HG03575 (cell line): ENCODE results near the gene CHP2.
"Not testable (repeated sequence)": the region's sequence is repeated elsewhere in the genome, so short reads cannot be mapped to it uniquely, and the experiment has no call there.

Experiments used
- ATAC-seq: cut with Tn5 transposase; IDR thresholded peaks from one replicate; pipeline ENCODE4 v1.9.1; 2021; ENCODE audit not compliant: unreplicated experiment, insufficient number of reproducible peaks, low FRiP score; ENCODE audit errors: extremely low read depth

The CHP2 gene

DNA sequence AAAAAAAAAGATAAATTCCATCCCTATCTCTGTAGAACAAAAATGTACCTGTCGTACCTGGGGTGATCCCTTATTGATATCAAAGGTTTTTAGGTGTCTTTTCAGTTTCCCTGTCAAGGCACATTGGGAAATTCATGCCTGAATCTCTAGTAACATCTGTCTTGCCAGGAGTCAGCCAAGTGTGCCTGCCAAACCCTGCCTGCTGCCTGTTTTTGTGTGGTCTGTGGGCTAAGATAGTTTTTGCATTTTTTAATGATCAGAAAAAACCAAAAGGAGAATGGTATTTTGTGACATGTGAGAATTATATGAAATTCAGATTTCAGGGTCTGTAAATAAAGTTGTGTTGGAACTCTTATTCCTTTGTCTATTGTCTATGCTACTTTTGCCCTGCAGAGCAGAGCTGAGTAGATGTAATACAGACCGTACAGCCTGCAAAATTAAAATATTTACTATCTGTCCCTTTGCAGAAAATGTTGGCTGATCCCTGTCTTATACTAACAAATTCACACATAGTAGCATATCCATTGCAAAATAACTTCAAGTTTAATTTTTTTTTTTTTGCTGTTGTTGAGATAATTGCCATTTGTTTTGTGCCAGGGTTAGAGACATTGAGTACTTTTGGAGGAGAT lies 13.0 kb upstream of the CHP2 start:
- no peak for ATAC-seq

DNA sequence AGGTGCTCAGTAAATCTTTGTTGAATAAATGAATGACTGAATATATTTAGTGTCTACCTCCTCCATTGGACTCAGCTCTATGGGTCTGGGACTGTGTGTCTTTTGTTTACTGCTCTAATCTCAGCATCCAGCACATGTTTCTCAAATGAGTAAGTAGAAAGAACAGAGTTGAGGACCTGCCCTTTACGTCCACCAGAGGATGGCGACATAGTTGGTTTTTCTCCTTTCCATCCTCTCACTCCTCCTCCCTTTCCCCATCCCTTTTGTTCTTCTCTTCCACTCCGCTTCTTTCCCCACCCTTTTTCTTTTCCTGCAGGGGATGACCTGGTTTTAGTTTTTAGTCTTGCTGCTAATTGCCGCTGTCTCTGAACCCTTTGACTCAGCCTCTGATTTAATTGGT lies 12.1 kb upstream of the CHP2 start:
- no peak for ATAC-seq

DNA sequence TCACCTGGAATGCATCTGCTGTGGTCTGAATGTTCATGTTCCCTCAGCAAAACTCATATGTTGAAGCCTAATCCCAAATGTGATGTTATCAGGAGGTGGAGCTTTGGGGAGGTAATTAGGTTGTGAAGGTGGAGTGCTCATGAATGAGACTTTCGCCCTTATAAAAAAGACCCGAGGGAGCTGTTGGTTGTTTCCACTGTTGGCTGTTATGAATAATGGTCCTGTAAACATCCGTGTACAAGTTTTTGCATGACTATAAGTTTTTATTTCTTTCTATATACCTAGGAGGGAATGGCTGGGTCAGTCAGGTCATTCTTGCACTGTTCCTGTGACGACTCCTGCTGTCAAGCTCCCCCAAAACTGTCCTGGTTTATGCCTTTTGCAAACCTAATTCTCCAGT lies 9.6 kb upstream of the CHP2 start:
- ATAC-seq = no peak

DNA sequence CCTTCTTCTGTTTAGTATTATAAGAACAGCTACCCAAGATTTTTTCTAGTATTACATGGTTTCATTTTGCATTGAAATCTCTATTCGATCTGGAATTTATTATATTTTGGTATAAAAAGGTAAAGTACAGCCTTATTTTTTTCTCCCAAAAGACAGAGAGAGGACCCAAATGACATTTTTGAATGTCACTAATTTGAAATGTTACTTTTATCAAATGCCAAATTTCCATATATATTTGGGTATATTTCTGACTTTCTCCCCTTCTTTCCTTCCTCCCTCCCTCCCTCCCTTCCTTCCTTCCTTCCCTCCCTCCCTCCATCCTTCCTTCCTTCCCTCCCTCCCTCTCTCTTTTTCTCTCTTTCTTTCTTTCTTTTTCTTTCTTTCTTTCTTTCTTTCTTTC lies 6.2 kb upstream of the CHP2 start:
- no peak for ATAC-seq

DNA sequence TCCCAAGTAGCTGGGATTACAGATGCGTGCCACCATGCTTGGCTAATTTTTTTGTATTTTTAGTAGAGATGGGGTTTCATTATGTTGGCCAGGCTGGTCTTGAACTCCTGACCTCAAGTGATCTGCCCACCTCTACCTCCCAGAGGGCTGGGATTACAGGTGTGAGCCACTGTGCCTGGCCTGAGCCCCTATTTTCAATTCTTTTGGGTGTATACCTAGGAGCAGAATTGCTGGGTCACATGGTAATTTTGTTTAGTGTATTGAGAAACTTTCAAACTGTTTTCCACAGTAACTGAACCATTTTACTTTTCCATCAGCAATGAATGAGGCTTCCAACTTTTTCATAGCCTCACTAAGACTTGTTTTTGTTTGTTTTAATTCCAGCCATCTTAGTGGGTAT lies 3.8 kb upstream of the CHP2 start:
- ATAC-seq = not testable (repeated sequence)

DNA sequence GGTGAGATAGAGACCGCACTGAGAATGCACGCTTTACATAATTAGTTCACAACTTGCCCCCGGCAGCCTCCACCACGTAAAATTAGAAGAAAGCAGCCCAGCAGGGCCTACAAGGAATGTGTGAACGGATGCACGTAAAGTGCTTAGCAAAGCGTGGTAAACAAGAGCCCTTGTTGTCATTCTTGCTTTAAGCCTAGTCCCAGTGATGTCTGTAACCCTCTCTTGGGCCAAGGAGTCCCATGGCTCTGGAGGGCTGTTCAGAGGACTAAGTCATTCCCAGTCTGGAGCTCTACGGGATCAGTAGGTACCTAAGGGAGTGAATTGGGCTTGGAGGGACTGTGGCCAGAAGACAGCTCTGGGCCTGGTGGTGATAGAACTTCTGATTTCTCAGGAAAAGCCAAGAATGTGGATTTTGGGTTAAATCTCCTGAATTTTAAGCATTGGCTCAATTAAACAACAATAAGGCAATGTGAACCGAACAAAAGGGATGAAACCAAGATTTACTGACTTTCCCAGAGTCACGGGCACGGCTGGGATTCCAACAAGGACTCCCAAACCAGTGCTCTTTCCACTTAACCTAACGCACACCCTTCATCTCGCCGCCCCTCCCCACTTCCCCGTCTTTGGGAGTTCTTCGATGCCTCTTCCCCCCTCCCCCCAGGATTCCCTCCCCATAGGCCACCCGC lies 775 bp upstream of the CHP2 start:
- ATAC-seq = no peak

DNA sequence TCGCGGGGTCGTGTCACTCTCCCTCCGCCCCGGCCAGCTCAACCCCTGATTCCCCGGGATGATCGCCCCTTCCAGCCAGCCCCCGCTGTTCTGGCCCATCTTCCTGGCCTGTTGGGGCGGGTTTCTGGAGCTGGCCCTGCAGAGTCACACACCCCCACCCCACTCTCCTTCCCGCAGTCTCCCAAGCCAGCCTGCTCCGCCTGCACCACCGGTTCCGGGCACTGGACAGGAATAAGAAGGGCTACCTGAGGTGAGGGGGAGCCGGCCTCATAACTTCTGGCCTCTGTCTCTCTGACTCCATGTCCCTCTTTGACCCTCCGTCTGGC lies 621 bp downstream of the CHP2 start:
- ATAC-seq = no peak

DNA sequence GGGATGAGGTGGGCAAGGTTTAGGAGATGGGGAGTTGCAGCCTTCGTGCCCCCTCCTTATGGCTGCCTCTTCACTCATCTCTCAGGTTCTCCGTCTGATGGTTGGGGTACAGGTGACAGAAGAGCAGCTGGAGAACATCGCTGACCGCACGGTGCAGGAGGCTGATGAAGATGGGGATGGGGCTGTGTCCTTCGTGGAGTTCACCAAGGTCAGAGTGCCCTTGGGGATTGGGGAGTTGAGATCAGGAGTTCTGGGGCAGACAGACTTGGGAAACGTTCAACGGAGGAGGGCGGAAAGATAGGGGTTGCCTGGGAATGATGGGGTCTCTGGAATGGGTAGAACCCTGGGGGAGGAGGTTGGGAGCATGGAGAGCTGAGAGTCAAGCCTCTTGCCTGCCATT lies 2.3 kb downstream of the CHP2 start:
- no peak for ATAC-seq

DNA sequence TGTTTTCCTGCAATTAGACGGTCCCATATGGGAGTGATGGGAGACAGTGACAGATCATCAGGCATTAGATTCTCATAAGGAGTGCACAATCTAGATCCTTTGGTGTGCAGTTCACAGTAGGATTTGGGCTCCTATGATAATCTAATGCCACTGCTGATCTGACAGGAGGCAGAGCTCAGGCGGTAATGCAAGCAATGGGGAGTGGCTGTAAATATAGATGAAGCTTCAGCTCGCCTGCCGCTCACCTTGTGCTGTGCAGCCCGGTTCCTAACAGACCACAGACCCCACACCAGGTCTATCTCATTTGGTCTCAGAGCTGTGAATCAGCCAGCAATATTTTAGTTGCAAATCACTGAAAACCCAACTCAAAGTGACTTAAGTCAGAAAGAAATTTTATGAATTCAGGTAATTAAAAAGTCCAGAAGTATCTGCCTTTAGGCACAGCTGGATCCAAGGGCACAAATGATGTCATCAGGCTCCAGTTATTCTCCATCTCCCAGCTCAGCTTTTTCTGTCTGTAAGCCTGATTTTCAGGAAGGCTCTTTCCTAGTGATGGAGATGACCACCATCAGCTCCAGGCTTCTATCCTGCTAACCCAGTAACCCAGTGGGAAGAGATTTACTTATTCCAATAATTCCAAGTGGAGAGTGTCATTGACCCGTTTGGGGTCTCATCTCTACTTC lies 3.3 kb downstream of the CHP2 start:
- ATAC-seq = no peak

DNA sequence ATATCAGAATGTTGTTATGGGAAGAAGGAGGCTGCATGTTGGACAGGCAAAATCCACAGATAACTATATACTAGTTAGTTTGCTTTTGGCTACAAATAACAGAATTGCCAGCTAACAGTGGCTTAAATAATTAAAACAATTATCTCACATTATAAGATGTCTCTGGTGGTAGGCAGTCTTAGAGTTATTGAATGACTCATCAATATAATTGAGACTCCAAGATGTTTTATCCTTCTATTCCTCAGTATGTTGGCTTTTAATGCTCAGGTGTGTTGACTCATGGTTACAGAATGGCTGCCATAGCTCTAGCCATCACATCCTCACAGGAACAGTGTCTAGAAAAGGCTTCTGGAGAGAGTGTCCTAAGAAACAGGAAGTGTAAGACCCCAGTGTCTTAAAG lies 11.1 kb downstream of the CHP2 start:
- ATAC-seq = no peak

DNA sequence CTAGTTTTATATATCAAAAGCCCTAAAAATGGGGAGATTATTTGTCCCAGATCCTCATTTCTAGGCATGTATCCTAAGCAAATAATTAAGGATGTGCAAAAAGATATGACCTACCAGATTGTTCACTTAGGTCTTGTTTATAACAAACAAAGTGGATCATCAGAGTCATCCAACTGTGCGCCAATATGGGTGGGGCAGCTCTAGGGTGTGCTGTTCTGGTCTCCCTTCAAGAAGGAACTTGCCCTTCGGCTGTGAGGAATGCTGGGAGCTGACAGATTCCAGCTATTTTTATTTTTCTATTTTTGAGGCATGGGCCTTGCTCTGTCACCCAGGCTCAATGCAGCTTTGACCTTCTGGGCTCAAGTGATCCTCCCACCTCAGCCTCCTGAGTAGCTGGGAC lies 13.8 kb downstream of the CHP2 start:
- ATAC-seq = no peak

DNA sequence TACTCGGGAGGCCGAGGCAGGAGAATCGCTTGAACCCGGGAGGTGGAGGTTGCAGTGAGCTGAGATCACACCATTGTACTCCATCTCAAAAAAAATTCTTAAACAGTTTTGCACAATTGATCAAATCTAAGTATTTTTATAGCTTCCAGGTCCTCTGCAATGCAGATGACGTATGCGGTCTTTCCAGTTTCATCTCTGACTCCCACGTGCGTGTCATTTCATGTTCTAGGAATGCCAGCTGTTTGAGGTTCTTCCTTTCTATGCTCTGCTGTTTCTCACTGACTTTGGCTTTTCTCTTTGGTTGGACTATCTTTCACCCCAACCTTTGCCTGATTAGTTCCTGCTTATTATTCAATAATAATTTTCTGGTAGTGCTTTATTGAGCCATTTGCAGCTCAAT lies 16.2 kb downstream of the CHP2 start:
- ATAC-seq = no peak

DNA sequence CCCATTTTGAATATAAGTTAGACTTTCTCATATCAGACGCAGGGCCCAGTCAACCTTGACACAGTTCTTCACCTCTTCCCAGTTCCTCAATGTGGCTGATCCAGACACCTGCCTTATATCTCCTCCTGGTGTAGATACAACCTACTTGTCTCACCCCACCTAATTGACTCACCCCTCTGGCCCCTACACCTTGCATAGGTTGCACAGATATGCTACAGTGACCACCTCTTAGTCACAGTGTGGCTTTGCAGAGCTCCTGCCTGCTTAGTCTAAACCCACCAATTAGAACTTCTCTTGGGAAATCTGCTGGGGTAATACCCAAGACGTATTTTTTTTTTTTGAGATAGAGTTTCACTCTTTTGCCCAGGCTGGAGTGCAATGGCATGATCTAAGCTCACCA lies 16.8 kb downstream of the CHP2 start:
- no peak for ATAC-seq

DNA sequence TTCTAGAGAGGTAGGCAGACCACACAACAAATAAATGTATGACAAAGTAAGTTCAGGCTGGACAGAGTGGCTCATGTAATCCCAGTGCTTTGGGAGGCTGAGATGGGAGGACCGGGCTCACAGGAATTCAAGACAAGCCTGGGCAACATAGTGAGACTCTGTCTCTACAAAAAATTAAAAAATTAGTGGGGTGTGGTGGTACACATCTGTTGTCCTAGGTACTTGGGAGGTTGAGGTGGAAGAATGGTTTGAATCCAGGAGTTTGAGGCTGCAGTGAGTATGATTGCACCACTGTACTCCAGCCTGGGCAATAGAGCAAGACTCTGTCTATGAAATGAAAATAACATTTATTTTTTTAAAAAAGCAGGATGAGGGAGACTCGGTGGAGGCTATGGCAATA lies 18.5 kb downstream of the CHP2 start:
- no peak for ATAC-seq

DNA sequence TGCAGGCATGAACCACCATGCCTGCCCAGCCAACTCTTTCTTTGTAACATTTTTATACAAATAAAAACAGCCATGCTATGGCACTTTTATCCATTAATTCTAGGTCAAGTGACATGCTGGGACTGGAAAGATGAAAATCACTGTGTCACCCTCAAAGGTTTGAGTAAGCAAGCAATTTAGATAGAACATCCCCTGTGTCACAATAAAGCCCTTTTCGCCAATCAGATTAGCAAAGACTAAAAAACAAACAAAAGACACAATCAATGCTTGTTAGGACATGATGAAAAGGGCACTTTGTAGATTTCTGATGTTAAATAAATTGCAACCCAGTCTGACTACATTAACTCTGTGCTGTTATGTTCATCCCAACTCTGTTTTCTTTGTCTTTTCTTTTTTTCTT lies 26.4 kb downstream of the CHP2 start:
- no peak for ATAC-seq

DNA sequence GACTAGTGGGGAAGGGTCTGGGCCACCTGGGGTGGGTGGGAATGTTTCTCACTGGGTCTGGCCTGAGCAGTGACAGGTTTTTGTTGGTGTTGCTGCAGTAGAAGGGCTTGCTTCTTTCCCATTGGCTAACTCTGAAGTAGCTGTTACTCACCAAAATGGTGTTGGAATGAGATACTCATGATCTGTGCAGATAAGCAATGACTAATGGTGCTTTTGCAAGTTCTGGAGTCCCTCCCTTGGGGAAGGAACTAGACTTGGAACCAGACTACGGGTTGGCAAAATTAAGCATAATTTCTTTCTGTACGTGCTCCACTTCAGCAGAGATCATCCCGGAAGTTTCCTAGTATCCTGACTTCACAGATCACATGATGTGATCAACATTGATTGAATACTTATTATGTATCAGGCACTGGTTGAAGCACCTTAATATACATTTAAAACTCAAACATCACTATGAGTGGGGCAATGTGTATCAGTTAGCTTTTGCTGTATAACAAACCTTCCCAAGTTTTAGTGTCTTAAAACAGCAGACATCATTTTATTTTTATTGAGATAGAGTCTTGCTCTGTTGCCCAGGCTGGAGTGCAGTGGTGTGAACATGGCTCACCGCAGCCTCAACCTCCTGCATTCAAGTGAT lies 30.1 kb downstream of the CHP2 start:
- ATAC-seq = no peak

DNA sequence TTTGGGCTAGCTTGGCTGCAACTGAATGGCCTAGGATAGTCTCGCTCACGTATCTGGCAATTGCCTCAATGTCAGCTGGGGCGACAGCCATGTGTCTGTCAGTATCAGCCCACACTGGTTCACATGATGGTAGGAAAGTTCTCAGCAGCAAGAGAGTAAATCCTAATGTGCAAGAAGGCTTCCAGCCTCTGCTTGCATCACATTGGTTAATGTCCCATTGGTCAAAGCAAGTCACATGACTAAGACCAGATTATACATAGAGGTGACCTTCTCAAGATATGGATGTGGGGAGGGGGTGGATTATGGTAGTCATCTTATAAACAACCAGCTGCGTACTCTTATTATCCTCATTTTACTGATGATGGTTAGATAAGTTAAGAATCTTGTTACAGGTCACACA lies 31.0 kb downstream of the CHP2 start:
- ATAC-seq = no peak

DNA sequence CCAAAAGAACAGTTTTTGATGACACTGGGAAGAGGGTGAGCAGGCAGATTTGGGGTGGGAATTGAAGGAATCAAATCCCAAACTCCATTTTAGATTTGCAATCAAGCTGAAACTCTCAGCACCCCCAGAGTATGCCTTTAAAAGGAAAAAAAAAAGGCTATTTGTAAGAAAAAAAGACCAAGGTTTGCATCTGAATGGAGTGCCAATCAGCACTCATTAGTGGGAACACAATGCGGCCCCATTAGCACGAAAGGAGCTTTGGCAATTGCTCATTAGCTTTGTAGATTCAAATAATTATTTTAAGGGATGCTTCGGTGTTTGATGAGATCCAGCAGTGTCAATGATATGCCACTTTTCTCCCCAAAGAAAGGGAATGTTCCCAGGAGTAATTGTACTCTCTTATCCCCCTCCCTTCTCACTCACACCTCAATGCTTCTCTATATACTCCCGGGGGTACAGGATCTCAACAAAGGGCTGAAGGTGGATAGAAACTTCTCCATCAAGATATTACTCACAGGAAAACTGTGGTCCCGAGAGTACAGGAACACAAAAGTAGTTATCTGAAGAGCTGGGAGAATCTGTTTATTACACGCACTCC lies 32.2 kb downstream of the CHP2 start:
- ATAC-seq = no peak

DNA sequence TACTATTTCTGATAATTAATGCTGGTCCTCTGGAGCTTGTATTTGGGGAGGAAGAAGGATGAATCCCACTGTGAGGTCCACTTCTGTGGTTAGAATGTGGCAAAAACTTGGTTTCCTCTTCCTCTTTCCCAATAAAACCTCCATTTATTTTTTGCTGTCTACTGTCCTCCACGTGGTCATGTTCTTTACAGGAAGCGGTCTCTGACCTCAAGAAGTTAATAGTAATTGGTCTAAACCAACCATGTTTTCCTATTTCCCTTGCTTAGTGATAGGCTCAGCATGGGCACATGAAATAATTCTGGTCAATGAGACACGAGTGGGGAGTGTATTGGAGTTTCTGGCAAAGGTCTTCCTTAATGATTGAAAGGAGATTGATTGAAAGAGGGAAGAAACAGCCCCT lies 33.9 kb downstream of the CHP2 start:
- ATAC-seq = no peak

DNA sequence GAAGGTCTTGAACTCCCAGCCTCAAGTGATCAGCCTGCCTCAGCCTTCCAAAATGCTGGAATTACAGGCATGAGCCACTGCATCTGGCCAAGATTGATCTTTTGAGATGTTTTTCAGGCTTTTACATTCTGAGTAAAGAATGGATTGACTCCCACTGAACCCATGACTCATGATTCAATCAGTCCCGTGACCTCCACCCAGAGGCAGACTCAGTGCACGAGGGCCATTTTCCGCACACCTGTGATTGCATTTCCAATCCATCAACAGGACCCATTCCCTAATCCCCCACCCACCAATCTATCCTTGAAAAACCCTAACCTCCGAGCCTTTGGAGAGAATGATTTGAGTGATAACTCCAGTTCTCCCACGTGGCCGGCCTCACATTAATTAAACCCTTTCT lies 40.6 kb downstream of the CHP2 start:
- no peak for ATAC-seq
